Urinary bladder (tissue), 4 donors: Measurements from ENCODE around the gene OR10H4. TPM values are rescaled to one million over a fixed set of nuclear protein-coding genes. Genes with fewer than 3 reads are reported as not detected.
"Not testable (repeated sequence)": the region's sequence is repeated elsewhere in the genome, so short reads cannot be mapped to it uniquely, and the experiment has no call there.

Source experiments
- DNase-seq: peaks from one replicate; pipeline ENCODE4 v3.0.0-alpha.2; 2015; ENCODE audit errors: extremely low spot score
- H3K27ac ChIP-seq: one replicate; pipeline ENCODE4 v1.5.1; 2013; ENCODE audit warnings: low read depth, mild to moderate bottlenecking, moderate library complexity
- H3K36me3 ChIP-seq: one replicate; pipeline ENCODE4 v1.6.1; 2013; ENCODE audit warnings: mild to moderate bottlenecking, moderate library complexity; ENCODE audit not compliant: insufficient read depth
- H3K4me1 ChIP-seq: one replicate; pipeline ENCODE4 v1.6.1; 2013; ENCODE audit warnings: mild to moderate bottlenecking, moderate library complexity; ENCODE audit not compliant: insufficient read depth
- H3K4me3 ChIP-seq: one replicate; pipeline ENCODE4 v1.5.1; 2013; ENCODE audit warnings: low read depth, low read length
- WGBS: extraction: QIAGEN DNeasy Blood & Tissue Kit; methylation state at CpG from one replicate; pipeline ENCODE4 v1.1.7; 2013; 5-methylcytosine and 5-hydroxymethylcytosine counted together
- polyA plus RNA-seq: library from polyadenylated mRNA; stranded (reverse); fragments of 200-250 nt; gene quantifications from one replicate; pipeline ENCODE4 v1.2.3, GENCODE V29; 2013
- total RNA-seq: library from RNA; depleted of rRNA; stranded (reverse); fragments of >200 nt; gene quantifications from one replicate; pipeline ENCODE4 v1.2.3, GENCODE V29; 2014
- donor health status: healthy with polysubstance abuse.
- donor health status: healthy.

The OR10H4 gene, protein sequence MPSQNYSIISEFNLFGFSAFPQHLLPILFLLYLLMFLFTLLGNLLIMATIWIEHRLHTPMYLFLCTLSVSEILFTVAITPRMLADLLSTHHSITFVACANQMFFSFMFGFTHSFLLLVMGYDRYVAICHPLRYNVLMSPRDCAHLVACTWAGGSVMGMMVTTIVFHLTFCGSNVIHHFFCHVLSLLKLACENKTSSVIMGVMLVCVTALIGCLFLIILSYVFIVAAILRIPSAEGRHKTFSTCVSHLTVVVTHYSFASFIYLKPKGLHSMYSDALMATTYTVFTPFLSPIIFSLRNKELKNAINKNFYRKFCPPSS
- total RNA-seq (not detected), polyA plus RNA-seq (not detected)

DNA sequence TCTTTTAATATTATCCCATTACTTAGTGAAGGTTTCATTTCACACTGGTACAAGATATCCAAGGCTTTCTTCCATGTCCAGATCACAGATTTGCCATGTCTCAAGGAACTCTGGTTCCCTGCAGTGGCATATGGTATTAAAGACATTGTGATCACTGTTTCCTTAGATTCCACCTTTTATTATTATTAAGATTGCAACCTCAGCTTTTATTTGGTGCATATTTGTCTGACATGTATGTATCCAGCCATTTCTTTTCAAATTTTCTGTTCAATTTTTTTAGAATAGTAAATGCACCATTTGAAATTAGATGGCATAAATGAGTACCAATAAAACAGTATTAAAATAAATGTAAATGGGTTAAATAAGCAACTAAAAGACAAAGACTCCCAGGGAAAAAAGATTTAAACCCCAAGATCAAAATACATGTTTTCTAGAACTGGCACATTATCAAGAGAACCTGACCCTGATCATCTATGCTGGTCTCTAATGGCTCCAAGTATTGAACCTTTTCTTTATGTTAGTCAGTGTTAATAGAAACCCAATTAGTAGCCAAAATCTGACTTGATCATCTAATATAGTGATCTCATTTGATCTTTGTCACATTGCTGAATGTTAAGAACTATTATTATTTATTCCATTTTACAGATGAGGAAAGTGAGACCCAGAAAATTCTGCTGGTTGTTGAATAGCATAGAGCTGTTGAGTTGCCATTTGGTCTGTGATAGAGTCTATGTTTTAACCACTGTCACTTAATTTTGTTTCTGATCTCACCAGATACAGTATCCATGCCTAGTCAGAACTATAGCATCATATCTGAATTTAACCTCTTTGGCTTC is at the start of gene OR10H4:
Gene OR10H4, plus strand, starts transcription at position 786 of the 836 bp plus-strand sequence. Its CDS starts 0 bp downstream, at position 786.
- no peak for DNase-seq
- no peak within 1 kb of the TSS for H3K4me3 ChIP-seq
- H3K27ac ChIP-seq, result no peak within 1 kb of the TSS
- no peaks in the 10 kb centered on the region for H3K4me1 ChIP-seq
- no peaks in the 10 kb centered on the region for H3K36me3 ChIP-seq

DNA sequence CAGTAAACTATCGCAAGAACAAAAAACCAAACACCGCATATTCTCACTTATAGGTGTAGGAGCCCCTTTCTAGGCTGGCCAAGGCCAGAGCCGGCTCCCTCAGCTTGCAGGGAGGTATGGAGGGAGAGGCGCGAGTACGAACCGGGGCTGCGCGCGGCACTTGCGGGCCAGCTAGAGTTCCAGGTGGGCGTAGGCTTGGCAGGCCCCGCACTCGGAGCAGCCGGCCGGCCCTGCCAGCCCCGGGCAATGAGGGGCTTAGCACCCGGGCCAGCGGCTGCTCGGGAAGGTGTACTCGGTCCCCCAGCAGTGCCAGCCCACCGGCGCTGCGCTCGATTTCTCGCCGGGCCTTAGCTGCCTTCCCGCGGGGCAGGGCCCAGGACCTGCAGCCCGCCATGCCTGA is 49.2 kb upstream of the OR10H4 start:
- not testable (repeated sequence) for H3K27ac ChIP-seq, H3K4me3 ChIP-seq, H3K36me3 ChIP-seq, H3K4me1 ChIP-seq, DNase-seq
- 12% methylated on average over 30 of the region's 30 CpGs for WGBS

DNA sequence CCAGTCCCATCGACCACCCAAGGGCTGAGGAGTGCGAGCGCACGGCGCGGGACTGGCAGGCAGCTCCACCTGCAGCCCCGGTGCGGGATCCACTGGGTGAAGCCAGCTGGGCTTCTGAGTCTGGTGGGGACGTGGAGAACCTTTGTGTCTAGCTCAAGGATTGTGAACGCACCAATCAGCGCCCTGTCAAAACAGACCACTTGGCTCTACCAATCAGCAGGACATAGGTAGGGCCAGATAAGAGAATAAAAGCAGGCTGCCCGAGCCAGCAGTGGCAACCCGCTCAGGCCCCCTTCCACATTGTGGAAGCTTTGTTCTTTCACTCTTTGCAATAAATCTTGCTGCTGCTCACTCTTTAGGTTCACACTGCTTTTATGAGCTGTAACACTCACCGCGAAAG is 48.8 kb upstream of the OR10H4 start:
- WGBS, result 29% methylated on average over 15 of the region's 15 CpGs
- not testable (repeated sequence) for H3K4me3 ChIP-seq, H3K36me3 ChIP-seq, H3K27ac ChIP-seq, H3K4me1 ChIP-seq, DNase-seq

DNA sequence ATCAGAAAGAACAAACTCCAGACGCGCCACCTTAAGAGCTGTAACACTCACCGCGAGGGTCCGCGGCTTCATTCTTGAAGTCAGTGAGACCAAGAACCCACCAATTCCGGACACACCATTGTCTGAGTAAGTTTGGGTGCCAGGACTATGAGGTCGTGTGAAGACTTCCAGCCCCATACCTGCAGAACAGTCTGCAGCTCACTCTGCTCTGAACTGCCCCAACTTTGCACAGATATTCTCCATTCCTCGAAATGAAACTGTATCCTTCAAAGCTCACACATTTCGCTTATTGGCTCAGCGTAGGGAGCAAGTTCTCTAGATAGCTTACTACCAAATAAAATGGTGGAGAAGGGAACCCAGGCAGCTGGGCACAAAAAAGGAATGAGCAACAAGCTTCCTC is 48.3 kb upstream of the OR10H4 start:
- whole genome bisulfite sequencing, result 71% methylated on average over 11 of the region's 11 CpGs
- no peak for DNase-seq
- no peak overlapping the region for H3K4me3 ChIP-seq
- no peak overlapping the region for H3K27ac ChIP-seq
- no peaks in the 10 kb centered on the region for H3K36me3 ChIP-seq
- H3K4me1 ChIP-seq, result no peaks in the 10 kb centered on the region

DNA sequence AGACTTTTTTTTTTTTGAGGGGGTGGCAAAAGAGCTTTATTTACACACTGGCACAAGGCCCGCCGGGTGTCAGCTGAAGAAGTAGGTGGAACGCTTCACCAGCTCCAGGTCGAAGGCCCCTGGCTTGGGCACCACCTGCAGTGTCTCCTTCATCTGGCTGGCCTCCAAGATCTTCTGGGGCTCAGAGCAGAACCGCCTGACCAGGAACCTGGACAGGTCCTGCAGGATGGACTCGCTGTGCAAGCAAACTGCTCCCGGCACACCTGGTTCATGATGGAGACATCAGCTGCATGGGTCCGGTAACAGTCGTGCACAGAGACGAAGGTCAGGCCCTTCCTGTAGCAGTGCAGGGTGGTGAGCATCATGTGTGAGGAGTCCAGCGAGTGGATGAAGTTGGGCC is 46.6 kb upstream of the OR10H4 start:
- no peaks in the 10 kb centered on the region for H3K4me1 ChIP-seq
- DNase-seq, result no peak
- no peaks in the 10 kb centered on the region for H3K36me3 ChIP-seq
- no peak overlapping the region for H3K27ac ChIP-seq
- WGBS, result 78% methylated on average over 11 of the region's 11 CpGs
- H3K4me3 ChIP-seq, result no peak overlapping the region

GRCh38 chr19:15902898-15903297 is 45.9 kb upstream of the OR10H4 start:
- H3K36me3 ChIP-seq, DNase-seq, H3K4me1 ChIP-seq, H3K4me3 ChIP-seq, H3K27ac ChIP-seq: not testable (repeated sequence)
- WGBS, result 89% methylated on average over 29 of the region's 29 CpGs

GRCh38 chr19:15905026-15905425 is 43.8 kb upstream of the OR10H4 start:
- H3K4me1 ChIP-seq, result no peaks in the 10 kb centered on the region
- no peaks in the 10 kb centered on the region for H3K36me3 ChIP-seq
- H3K27ac ChIP-seq, result no peak overlapping the region
- H3K4me3 ChIP-seq, result no peak overlapping the region
- no peak for DNase-seq

- DNase-seq, result no peak
- no peaks in the 10 kb centered on the region for H3K4me1 ChIP-seq
- whole genome bisulfite sequencing, result 2% methylated on average over 44 of the region's 44 CpGs
- H3K36me3 ChIP-seq, result no peaks in the 10 kb centered on the region
- H3K27ac ChIP-seq, result no peak overlapping the region
- no peak overlapping the region for H3K4me3 ChIP-seq
Measured at GRCh38 chr19:15911599-15912235, 37.1 kb upstream of the OR10H4 start.

GRCh38 chr19:15913384-15913783 is 35.4 kb upstream of the OR10H4 start:
- Histone ChIP-seq H3K4me1 (no peaks in the 10 kb centered on the region), H3K36me3 (no peaks in the 10 kb centered on the region), H3K4me3 (no peak overlapping the region), H3K27ac (no peak overlapping the region)
- WGBS, result 62% methylated on average over 6 of the region's 6 CpGs
- DNase-seq, result no peak

GRCh38 chr19:15913830-15914229 is 35.0 kb upstream of the OR10H4 start:
- Histone ChIP-seq H3K4me1 (no peaks in the 10 kb centered on the region), H3K36me3 (no peaks in the 10 kb centered on the region), H3K27ac (no peak overlapping the region), H3K4me3 (no peak overlapping the region)
- 88% methylated on average over 8 of the region's 8 CpGs for WGBS
- no peak for DNase-seq

DNA sequence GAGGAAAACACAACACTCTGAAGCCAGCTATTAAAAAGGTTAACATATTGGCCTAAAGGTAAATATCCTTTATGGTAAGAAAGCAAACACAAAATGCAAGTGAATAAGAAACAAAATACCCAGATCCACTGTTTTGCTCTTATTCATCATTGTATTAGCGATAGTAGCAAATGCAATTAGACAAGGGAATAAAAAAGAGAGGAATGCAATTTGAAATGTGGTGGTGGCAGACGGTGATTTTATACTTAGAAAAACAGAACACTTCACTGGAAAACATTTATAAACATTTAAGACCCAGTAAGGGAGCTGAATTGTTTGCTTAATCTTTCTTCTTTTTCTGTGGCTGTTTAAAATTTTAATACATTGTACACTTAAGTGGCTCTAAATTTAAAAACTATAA is 33.7 kb upstream of the OR10H4 start:
- Histone ChIP-seq H3K4me1 (no peaks in the 10 kb centered on the region), H3K36me3 (no peaks in the 10 kb centered on the region), H3K27ac (no peak overlapping the region), H3K4me3 (no peak overlapping the region)
- DNase-seq, result no peak
- WGBS, result 91% methylated on average over 2 of the region's 2 CpGs

- WGBS, result 77% methylated on average over 4 of the region's 4 CpGs
Measured at GRCh38 chr19:15919243-15919642, 29.6 kb upstream of the OR10H4 start.

GRCh38 chr19:15922021-15922420 is 26.8 kb upstream of the OR10H4 start:
- WGBS, result 59% methylated on average over 4 of the region's 4 CpGs
- no peak overlapping the region for H3K4me3 ChIP-seq
- no peak for DNase-seq
- no peaks in the 10 kb centered on the region for H3K36me3 ChIP-seq
- no peak overlapping the region for H3K27ac ChIP-seq
- no peaks in the 10 kb centered on the region for H3K4me1 ChIP-seq

More at GRCh38 chr19:15919243-15919642, 29.6 kb upstream of the OR10H4 start:
- Histone ChIP-seq H3K36me3 (no peaks in the 10 kb centered on the region), H3K4me1 (no peaks in the 10 kb centered on the region), H3K4me3 (no peak overlapping the region), H3K27ac (no peak overlapping the region)
- no peak for DNase-seq

DNA sequence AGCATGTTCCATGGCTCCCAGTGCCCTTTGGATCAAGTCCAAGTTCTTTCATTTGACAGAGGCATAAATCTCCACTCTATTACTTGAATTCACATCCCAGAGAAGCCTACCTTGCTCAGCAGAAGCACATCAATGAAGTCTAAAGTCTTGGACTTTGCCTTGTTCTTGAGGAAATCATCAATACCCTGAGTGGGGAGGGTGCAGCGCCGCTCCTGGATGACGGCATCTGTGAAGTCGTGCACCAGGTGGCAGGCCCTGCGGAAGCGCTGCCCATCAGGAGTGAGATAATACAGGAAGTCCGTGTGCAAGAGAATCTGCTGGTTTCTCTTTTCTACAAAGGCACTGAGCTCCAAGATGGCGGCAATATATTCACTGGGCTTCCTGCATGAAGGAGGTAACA is 25.1 kb upstream of the OR10H4 start:
- Histone ChIP-seq H3K4me1 (no peaks in the 10 kb centered on the region), H3K4me3 (no peak overlapping the region), H3K27ac (no peak overlapping the region), H3K36me3 (no peaks in the 10 kb centered on the region)
- no peak for DNase-seq
- WGBS, result 80% methylated on average over 8 of the region's 8 CpGs
